ENCODE data around the gene TMEM244. TPM values are rescaled to one million over a fixed set of nuclear protein-coding genes. Genes with fewer than 3 reads are reported as not detected.

Gene TMEM244
- total and polyA plus RNA-seq, 9 of the 15 experiments (the other 6 are each of a cell fraction or from before 2014, with no cell fraction given), result not detected

- Histone ChIP-seq H3K27me3 (ENCODE audit: control insufficient read depth in 2 of 2, insufficient read depth in 2 of 2, low read length in 2 of 2) (no peaks in the 10 kb centered on the region), H3K9ac (ENCODE audit: insufficient read depth in 1 of 2, low read depth in 2 of 2, low read length in 2 of 2) (no peak overlapping the region), H3K79me2 (ENCODE audit: control insufficient read depth, insufficient read depth, low read length) (no peaks in the 10 kb centered on the region), H3K9me1 (ENCODE audit: control insufficient read depth, insufficient read depth, low read length) (no peaks in the 10 kb centered on the region), H3K4me3 (no peak overlapping the region), H3K36me3 (ENCODE audit: control insufficient read depth, insufficient read depth, low read length) (no peaks in the 10 kb centered on the region), H3K9me3 (replicated peaks; ENCODE audit: control insufficient read depth, insufficient read depth, low read depth, low read length) (no peaks in the 10 kb centered on the region), H3K4me1 (replicated peaks in 1 of 2; ENCODE audit: control insufficient read depth in 2 of 2, insufficient read depth in 2 of 2, low read length in 2 of 2) (peaks cover 14 to 29% of the 10 kb centered on the region in 2 experiments), H2AFZ (ENCODE audit: low read depth, low read length) (no peak overlapping the region; the same call in 1 of the 2 replicates), H4K20me1 (replicated peaks; ENCODE audit: control insufficient read depth, insufficient read depth, low read length) (no peaks in the 10 kb centered on the region), H3K4me2 (ENCODE audit: insufficient read depth, low read length) (no peak overlapping the region), H3K27ac (ENCODE audit: extremely low read depth, low read depth, low read length) (no peak overlapping the region)
- DNase-seq (ENCODE audit: extremely low read depth in 1 of 4, low spot score in 3 of 4), result peak in 1 of 4 experiments; percentile 38
- no peak for ATAC-seq
- 69% methylated on average over 3 of the region's 3 CpGs for WGBS (ENCODE audit: insufficient coverage, low coverage, missing lambda C conversion rate)
- in situ Hi-C loops (cut with MboI), result no loop called here
- BruUV-seq (replicated peaks), result no TSS peak
- intact Hi-C loops (cut with micrococcal nuclease), result no loop called here
- no peak for FAIRE-seq
- ChIA-PET CTCF (ENCODE audit: low intra/inter-chr PET ratio) (no interaction called here), POLR2A (no interaction called here)
- no peak for TF ChIP-seq ZNF830 (CRISPR knock-in tag; IDR thresholded peaks at IDR 0.05)
- no peak for TF ChIP-seq ZNF274 (IDR thresholded peaks at IDR 0.05; ENCODE audit: borderline replicate concordance, low read depth, low read length)
- TF ChIP-seq ZNF740 (CRISPR knock-in tag; IDR thresholded peaks at IDR 0.05), result no peak
- TF ChIP-seq ZNF740 (tag; IDR thresholded peaks at IDR 0.05), result no peak
- TF ChIP-seq ZNF318 (IDR thresholded peaks at IDR 0.05; ENCODE audit: borderline replicate concordance in 1 of 2, low read depth in 1 of 2), result peak in 1 of 2 experiments; percentile 78; a peak in 1 of 4 replicates
- no peak for TF ChIP-seq KLF16 (IDR thresholded peaks at IDR 0.05)
- TF ChIP-seq NFIC (IDR thresholded peaks at IDR 0.05), result peak; percentile 62
- no peak for TF ChIP-seq E2F4 (CRISPR knock-in tag; IDR thresholded peaks at IDR 0.05; ENCODE audit: low read depth)
- peak; percentile 95 for TF ChIP-seq C11orf30 (IDR thresholded peaks at IDR 0.05; ENCODE audit: low read depth)
- peak; percentile 85 for TF ChIP-seq MAFF (IDR thresholded peaks at IDR 0.05; ENCODE audit: low read length)
Measured at GRCh38 chr6:129849456-129849855, 11.7 kb downstream of the TMEM244 start.

All from K562 (cell line).